Common myeloid progenitor, CD34-positive (primary cell): ENCODE measurements around the gene ZDHHC5.

Experiments used
- CTCF ChIA-PET: fragments of 350-600 bp; sonication (Branson Sonifier 250); formaldehyde crosslinking; loops from one replicate; lab custom pipeline; 2021; ENCODE audit warnings: antibody characterized with exemption; lab: Charles Lee
- POLR2A ChIA-PET: fragments of 350-600 bp; sonication (Branson Sonifier 250); formaldehyde crosslinking; loops from one replicate; lab custom pipeline; 2021; ENCODE audit warnings: antibody characterized with exemption; lab: Charles Lee
- DNase-seq, 3 donors: peaks; one replicate each; pipeline versions ENCODE4 v3.0.0 to v3.0.0-alpha.2; 2013
- H3K27ac ChIP-seq, 2 experiments: 1 replicate in 1 of 2; 2 replicates in 1 of 2; pipeline ENCODE4 v1.7.0; 2013; ENCODE audit warnings: inconsistent platforms in 2 of 2, low read length in 2 of 2, mild to moderate bottlenecking in 2 of 2, low read depth in 1 of 2, moderate library complexity in 1 of 2; ENCODE audit not compliant: severe bottlenecking in 2 of 2, insufficient read depth in 1 of 2, poor library complexity in 1 of 2
- H3K27me3 ChIP-seq, 5 experiments: replicated peaks in 2 of 5; 1 replicate in 3 of 5; 2 replicates in 2 of 5; pipeline versions ENCODE4 v1.6.1 to v1.7.0; 2013; ENCODE audit warnings: low read length in 4 of 5, mild to moderate bottlenecking in 2 of 5, moderate library complexity in 2 of 5, inconsistent platforms in 1 of 5; ENCODE audit not compliant: insufficient read depth in 5 of 5, control insufficient read depth in 4 of 5
- H3K36me3 ChIP-seq, 4 experiments: 1 replicate in 2 of 4; 2 replicates in 2 of 4; pipeline versions ENCODE4 v1.6.1 to v1.7.0; 2013; ENCODE audit warnings: low read length in 3 of 4, control low read depth in 1 of 4, mild to moderate bottlenecking in 1 of 4; ENCODE audit not compliant: control insufficient read depth in 4 of 4, insufficient read depth in 4 of 4
- H3K4me1 ChIP-seq, 4 experiments: 1 replicate in 3 of 4; 2 replicates in 1 of 4; pipeline versions ENCODE4 v1.6.1 to v1.7.1; 2013; ENCODE audit warnings: low read length in 3 of 4, mild to moderate bottlenecking in 3 of 4, control low read depth in 1 of 4, inconsistent platforms in 1 of 4, moderate library complexity in 1 of 4; ENCODE audit not compliant: control insufficient read depth in 4 of 4, insufficient read depth in 4 of 4; ENCODE audit errors: control extremely low read depth in 1 of 4
- H3K4me3 ChIP-seq, 7 experiments: 1 replicate in 4 of 7; 2 replicates in 3 of 7; pipeline versions ENCODE4 v1.5.1 to v1.7.0; 2013; ENCODE audit warnings: mild to moderate bottlenecking in 7 of 7, low read length in 6 of 7, moderate library complexity in 6 of 7, inconsistent platforms in 2 of 7, low read depth in 2 of 7, control low read depth in 1 of 7; ENCODE audit not compliant: insufficient read depth in 4 of 7, control insufficient read depth in 1 of 7; ENCODE audit errors: extremely low read depth in 1 of 7
- H3K9me3 ChIP-seq, 5 experiments: 1 replicate in 4 of 5; 2 replicates in 1 of 5; pipeline versions ENCODE4 v1.6.1 to v1.7.1; 2013; ENCODE audit warnings: low read length in 4 of 5, mild to moderate bottlenecking in 2 of 5, inconsistent platforms in 1 of 5, low read depth in 1 of 5, moderate library complexity in 1 of 5; ENCODE audit not compliant: control insufficient read depth in 4 of 5, insufficient read depth in 2 of 5; ENCODE audit errors: control extremely low read depth in 1 of 5
- WGBS: methylation state at CpG from one replicate; pipeline ENCODE4 v1.1.5; 2013; ENCODE audit not compliant: insufficient coverage; 5-methylcytosine and 5-hydroxymethylcytosine counted together

Gene ZDHHC5

DNA sequence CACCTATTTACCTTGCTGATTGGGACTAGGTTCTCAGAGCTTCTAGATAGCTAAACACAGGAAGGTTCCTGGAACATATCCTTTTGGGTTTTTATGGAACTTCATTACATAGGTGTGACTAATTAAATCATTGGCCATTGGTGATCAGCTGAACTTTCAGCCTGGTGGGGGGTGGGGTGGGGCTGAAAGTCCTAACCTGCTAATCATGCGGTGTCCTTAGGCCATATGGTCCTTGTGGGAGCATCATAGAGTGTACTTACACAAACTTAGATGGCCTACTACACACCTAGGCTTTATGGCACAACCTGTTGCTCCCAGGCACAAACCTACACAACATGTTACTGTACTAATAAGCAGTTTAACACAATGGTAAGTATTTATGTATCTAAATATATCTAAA is 64.7 kb downstream of the ZDHHC5 start:
- WGBS, result 100% methylated on average over 1 of the region's 1 CpG
- no peak for DNase-seq
- H3K27me3 ChIP-seq, result no peaks in the 10 kb centered on the region
- peaks cover 0 to 3% (median 0%) of the 10 kb centered on the region in 4 experiments for H3K4me1 ChIP-seq
- POLR2A ChIA-PET, result no interaction called here
- no peak overlapping the region for H3K27ac ChIP-seq
- H3K36me3 ChIP-seq, result peaks cover 7 to 24% (median 11%) of the 10 kb centered on the region in 4 experiments
- no peak overlapping the region for H3K4me3 ChIP-seq
- CTCF ChIA-PET, result interaction anchor here (1.7 kb wide), 1 partner anchor 9 kb away, joined by 6 read pairs; no protein-coding TSS in a partner anchor
- H3K9me3 ChIP-seq, result no peaks in the 10 kb centered on the region

DNA sequence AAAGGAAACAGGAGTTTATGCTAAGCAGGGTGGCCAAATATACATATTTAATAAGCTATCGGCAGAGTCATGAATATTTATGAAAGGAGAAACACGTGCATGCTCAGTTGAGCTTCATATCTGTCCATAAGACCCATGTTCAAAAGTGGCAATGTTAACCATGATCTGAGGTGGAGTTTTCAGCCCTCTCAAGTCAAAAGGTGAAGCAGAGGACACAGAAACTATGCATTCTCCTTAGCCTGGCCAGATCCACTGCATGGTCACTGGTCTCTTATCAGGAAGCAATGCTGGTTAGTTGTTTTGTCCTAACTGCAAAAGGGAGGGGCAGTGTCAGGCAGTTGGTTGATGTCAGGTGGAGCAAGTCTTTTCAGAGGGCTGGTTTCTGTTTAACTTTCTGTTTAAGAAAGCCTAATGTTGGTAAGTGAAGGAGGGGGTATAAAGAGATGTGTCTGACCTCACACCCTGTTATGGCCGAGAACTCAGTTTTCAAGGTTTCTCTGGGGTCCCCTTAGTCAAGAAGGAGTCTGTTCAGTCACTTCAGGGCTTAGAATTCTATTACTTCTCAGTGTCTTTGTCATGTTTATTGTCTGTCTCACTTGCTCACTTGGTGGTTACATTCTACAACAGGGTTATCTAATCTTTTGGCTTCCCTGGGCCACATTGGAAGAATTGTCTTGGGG is 67.8 kb downstream of the ZDHHC5 start:
- Histone ChIP-seq H3K4me1 (peaks cover under 1 to 9% (median 6%) of the 10 kb centered on the region in 4 experiments), H3K4me3 (no peak overlapping the region), H3K27me3 (no peaks in the 10 kb centered on the region), H3K9me3 (no peaks in the 10 kb centered on the region), H3K36me3 (peaks cover 12 to 42% (median 22%) of the 10 kb centered on the region in 4 experiments), H3K27ac (peak overlapping the region in 1 of 2 experiments; percentile 50)
- POLR2A ChIA-PET, result interaction anchor here (0.6 to 0.9 kb wide), 2 partner anchors 35 to 55 kb away, joined by 3 read pairs; no protein-coding TSS in a partner anchor
- CTCF ChIA-PET, result interaction anchor here (0.9 to 2.1 kb wide), 4 partner anchors 7 to 59 kb away, joined by 3 to 5 read pairs (median 4); no protein-coding TSS in a partner anchor
- WGBS, result 100% methylated on average over 3 of the region's 3 CpGs
- peak in 2 of 3 donors; percentile 9 to 22 for DNase-seq

DNA sequence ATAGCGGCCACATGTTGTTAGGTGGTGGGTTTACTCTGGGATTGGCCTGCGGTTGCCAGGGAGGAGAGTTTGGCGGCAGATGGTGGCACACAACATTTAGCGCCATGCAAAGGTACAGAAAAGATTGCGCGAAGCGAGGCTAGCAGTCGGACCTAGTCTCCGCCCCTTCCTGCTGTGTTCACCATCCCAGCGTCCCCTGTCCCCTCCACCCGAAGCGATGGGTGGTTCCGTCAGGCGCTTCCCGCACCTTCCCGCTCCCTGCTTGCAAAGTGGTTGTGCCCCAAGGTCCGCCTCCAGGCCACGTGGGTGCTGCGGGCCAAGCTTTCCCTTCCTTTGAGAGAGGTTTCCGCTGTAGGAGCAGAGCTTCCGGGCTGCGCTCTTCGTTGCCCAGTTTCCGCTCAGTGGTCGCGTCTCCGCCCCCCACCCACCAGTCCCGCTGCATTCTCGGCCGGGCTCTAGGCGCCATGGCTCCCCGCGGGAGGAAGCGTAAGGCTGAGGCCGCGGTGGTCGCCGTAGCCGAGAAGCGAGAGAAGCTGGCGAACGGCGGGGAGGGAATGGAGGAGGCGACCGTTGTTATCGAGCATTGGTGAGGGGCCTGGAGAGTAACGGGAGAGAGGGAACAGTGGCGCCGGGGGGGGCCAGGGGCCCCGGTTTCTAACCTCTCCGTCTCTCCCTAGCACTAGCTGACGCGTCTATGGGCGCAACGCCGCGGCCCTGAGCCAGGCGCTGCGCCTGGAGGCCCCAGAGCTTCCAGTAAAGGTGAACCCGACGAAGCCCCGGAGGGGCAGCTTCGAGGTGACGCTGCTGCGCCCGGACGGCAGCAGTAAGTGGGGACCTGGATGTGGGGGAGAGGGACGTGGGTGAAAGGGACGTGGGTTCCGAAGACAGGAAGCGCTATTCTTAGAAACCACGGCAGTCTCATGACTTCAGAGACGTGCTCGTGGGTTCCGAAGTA is 73.5 kb downstream of the ZDHHC5 start, which contains the start of gene SELENOH:
Gene SELENOH (plus strand): TSS at position 360 of the 955 bp plus-strand sequence. CDS start 105 bp downstream, at position 465.
- DNase-seq, result peak; percentile 97 to 99 (median 99)
- peak within 1 kb of the TSS; percentile 72 to 98 (median 91) for H3K4me3 ChIP-seq
- WGBS, result under 1% methylated on average over 57 of the region's 75 CpGs
- POLR2A ChIA-PET, result interaction anchor here (0.7 to 1.8 kb wide), 4 partner anchors 20 to 101 kb away, joined by 3 to 9 read pairs (median 3); partner anchors contain the start of gene CTNND1
- peak within 1 kb of the TSS; percentile 89 to 96 for H3K27ac ChIP-seq
- H3K9me3 ChIP-seq, result no peaks in the 10 kb centered on the region
- no peaks in the 10 kb centered on the region for H3K27me3 ChIP-seq
- H3K4me1 ChIP-seq, result peaks cover 13 to 26% (median 20%) of the 10 kb centered on the region in 4 experiments
- peaks cover 10 to 66% (median 42%) of the 10 kb centered on the region in 4 experiments for H3K36me3 ChIP-seq
- CTCF ChIA-PET, result interaction anchor here (0.6 to 6.4 kb wide), 7 partner anchors 10 to 68 kb away, joined by 3 to 50 read pairs (median 4); partner anchors contain the start of genes BTBD18 and CTNND1

DNA sequence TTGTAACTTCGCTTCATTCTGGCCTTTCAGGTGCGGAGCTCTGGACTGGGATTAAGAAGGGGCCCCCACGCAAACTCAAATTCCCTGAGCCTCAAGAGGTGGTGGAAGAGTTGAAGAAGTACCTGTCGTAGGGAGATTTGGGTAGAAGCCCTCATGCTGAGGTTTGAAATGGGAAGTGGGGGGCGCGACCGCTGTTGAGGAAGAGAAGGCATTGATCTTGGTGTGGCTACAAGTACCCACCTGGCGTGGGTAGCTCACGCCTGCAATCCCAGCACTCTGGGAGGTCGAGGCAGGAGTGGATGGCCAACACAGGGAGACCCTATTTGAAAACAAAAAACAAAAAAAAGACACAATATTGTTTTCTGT is 74.2 kb downstream of the ZDHHC5 start:
- H3K36me3 ChIP-seq, result peaks cover 10 to 70% (median 42%) of the 10 kb centered on the region in 4 experiments
- no peaks in the 10 kb centered on the region for H3K27me3 ChIP-seq
- H3K4me3 ChIP-seq, result peak overlapping the region; percentile 72 to 98 (median 91)
- ChIA-PET CTCF (interaction anchor here (0.6 to 6.4 kb wide), 7 partner anchors 9 to 67 kb away, joined by 3 to 50 read pairs (median 4); partner anchors contain the start of genes BTBD18 and CTNND1), POLR2A (interaction anchor here (0.7 to 1.8 kb wide), 3 partner anchors 19 to 41 kb away, joined by 3 to 9 read pairs (median 3); partner anchors contain the start of gene CTNND1)
- H3K4me1 ChIP-seq, result peaks cover 13 to 26% (median 20%) of the 10 kb centered on the region in 4 experiments
- WGBS, result 0% methylated on average over 6 of the region's 10 CpGs
- peak overlapping the region; percentile 89 to 96 for H3K27ac ChIP-seq
- DNase-seq, result peak in 1 of 3 donors; percentile 23
- H3K9me3 ChIP-seq, result no peaks in the 10 kb centered on the region

DNA sequence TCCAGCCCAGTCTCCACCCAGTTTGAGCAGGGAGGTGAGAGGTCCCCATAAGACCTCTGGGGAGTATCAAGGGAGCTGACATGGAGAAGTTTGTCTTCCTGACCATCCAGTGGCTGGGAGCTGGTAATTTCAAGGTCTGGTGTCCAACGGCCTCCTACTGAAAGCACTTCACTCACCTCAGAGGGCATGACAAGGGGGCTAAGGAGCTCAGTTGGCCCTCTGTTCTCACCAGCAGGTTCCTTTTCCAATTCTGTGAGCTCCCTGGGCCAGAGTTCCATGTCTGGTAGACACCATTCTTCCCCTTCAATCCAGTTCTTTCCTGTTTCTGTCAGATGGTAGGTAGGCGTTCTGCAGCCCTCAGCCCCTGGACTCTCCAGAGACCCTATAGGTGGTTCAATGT is 76.4 kb downstream of the ZDHHC5 start:
- no peaks in the 10 kb centered on the region for H3K27me3 ChIP-seq
- ChIA-PET POLR2A (interaction anchor here (0.8 to 1.8 kb wide), 2 partner anchors 17 to 244 kb away, joined by 4 to 5 read pairs; partner anchors contain the start of gene CTNND1), CTCF (interaction anchor here (0.8 to 6.4 kb wide), 4 partner anchors 12 to 58 kb away, joined by 3 to 50 read pairs (median 22); no protein-coding TSS in a partner anchor)
- 100% methylated on average over 1 of the region's 2 CpGs for WGBS
- peaks cover 8 to 53% (median 25%) of the 10 kb centered on the region in 4 experiments for H3K36me3 ChIP-seq
- no peak for DNase-seq
- no peak overlapping the region for H3K27ac ChIP-seq
- no peaks in the 10 kb centered on the region for H3K9me3 ChIP-seq
- H3K4me1 ChIP-seq, result peaks cover 13 to 26% (median 20%) of the 10 kb centered on the region in 4 experiments
- no peak overlapping the region for H3K4me3 ChIP-seq

DNA sequence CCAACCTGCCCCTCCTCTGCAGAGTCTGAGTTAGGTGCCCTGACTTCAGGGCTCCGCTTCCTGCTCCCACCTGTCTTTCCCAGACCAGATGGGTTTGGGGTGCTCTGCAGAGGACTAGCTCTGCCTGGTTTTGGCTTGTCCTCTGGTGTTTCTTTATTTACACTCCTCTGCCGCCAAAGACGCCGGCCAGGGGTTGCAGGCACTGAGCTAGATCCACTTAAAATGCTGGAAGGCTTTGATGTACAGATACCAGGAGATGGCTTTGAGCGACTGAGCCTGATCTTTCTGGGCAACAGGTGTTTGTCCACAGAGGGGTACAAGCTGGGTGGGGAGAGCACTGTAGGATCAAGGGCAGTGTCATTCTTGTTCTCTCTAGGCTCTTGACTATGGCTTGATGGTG is 77.3 kb downstream of the ZDHHC5 start:
- DNase-seq, result no peak
- WGBS, result 98% methylated on average over 5 of the region's 5 CpGs
- Histone ChIP-seq H3K4me1 (peaks cover 13 to 25% (median 19%) of the 10 kb centered on the region in 4 experiments), H3K27ac (no peak overlapping the region), H3K9me3 (no peaks in the 10 kb centered on the region), H3K4me3 (no peak overlapping the region), H3K36me3 (peaks cover 8 to 45% (median 23%) of the 10 kb centered on the region in 4 experiments), H3K27me3 (no peaks in the 10 kb centered on the region)
- POLR2A ChIA-PET, result interaction anchor here (1.8 kb wide), 1 partner anchor 16 kb away, joined by 5 read pairs; the partner anchor contains the start of gene CTNND1
- CTCF ChIA-PET, result interaction anchor here (1.3 to 7.5 kb wide), 4 partner anchors 11 to 55 kb away, joined by 4 to 100 read pairs (median 28); partner anchors contain the start of gene CTNND1
